ENCODE results near the gene CFDP1.

CFDP1 gene

GRCh38 chr16:75333721-75334163 lies 99.6 kb downstream of the CFDP1 start:
- H3K9me3 ChIP-seq (ENCODE audit: control insufficient read depth, insufficient read depth, low read depth, low read length), result no peaks in the 10 kb centered on the region
- H3K4me3 ChIP-seq (ENCODE audit: low read depth, low read length), result no peak overlapping the region
- no peaks in the 10 kb centered on the region for H3K27me3 ChIP-seq (ENCODE audit: control insufficient read depth, insufficient read depth, low read length)
- H3K36me3 ChIP-seq (ENCODE audit: control insufficient read depth, insufficient read depth, low read length), result no peaks in the 10 kb centered on the region
- H3K4me1 ChIP-seq (ENCODE audit: control insufficient read depth, insufficient read depth, low read length), result no peaks in the 10 kb centered on the region
- H3K27ac ChIP-seq (ENCODE audit: low read depth, low read length), result no peak overlapping the region
- H3K9ac ChIP-seq (ENCODE audit: low read length), result no peak overlapping the region

GRCh38 chr16:75329943-75330342 lies 103.4 kb downstream of the CFDP1 start:
- Histone ChIP-seq H3K27me3 (ENCODE audit: control insufficient read depth, insufficient read depth, low read length) (no peaks in the 10 kb centered on the region), H3K27ac (ENCODE audit: low read depth, low read length) (no peak overlapping the region), H3K9ac (ENCODE audit: low read length) (no peak overlapping the region), H3K4me3 (ENCODE audit: low read depth, low read length) (no peak overlapping the region), H3K4me1 (ENCODE audit: control insufficient read depth, insufficient read depth, low read length) (peaks cover 2% of the 10 kb centered on the region; the same call in 1 of the 2 replicates), H3K36me3 (ENCODE audit: control insufficient read depth, insufficient read depth, low read length) (no peaks in the 10 kb centered on the region), H3K9me3 (ENCODE audit: control insufficient read depth, insufficient read depth, low read depth, low read length) (no peaks in the 10 kb centered on the region)

- peaks cover 12% of the 10 kb centered on the region for H3K4me1 ChIP-seq (ENCODE audit: control insufficient read depth, insufficient read depth, low read length)
- H3K4me3 ChIP-seq (ENCODE audit: low read depth, low read length), result no peak overlapping the region
- H3K9ac ChIP-seq (ENCODE audit: low read length), result no peak overlapping the region
- H3K9me3 ChIP-seq (ENCODE audit: control insufficient read depth, insufficient read depth, low read depth, low read length), result no peaks in the 10 kb centered on the region
- H3K27ac ChIP-seq (ENCODE audit: low read depth, low read length), result 0 out of 2 replicates have a peak overlapping the region, but pooled peaks have one; percentile 5
- no peaks in the 10 kb centered on the region for H3K27me3 ChIP-seq (ENCODE audit: control insufficient read depth, insufficient read depth, low read length)
- no peaks in the 10 kb centered on the region; the same call in 1 of the 2 replicates for H3K36me3 ChIP-seq (ENCODE audit: control insufficient read depth, insufficient read depth, low read length)
These were observed 107.0 kb downstream of the CFDP1 start for GRCh38 chr16:75326333-75326732.

- no peaks in the 10 kb centered on the region for H3K27me3 ChIP-seq (ENCODE audit: control insufficient read depth, insufficient read depth, low read length)
- H3K27ac ChIP-seq (ENCODE audit: low read depth, low read length), result no peak overlapping the region
- H3K4me1 ChIP-seq (ENCODE audit: control insufficient read depth, insufficient read depth, low read length), result peaks cover 21% of the 10 kb centered on the region
- no peak overlapping the region for H3K9ac ChIP-seq (ENCODE audit: low read length)
- no peak overlapping the region for H3K4me3 ChIP-seq (ENCODE audit: low read depth, low read length)
- H3K36me3 ChIP-seq (ENCODE audit: control insufficient read depth, insufficient read depth, low read length), result no peaks in the 10 kb centered on the region; the same call in 1 of the 2 replicates
- no peaks in the 10 kb centered on the region for H3K9me3 ChIP-seq (ENCODE audit: control insufficient read depth, insufficient read depth, low read depth, low read length)
These were observed 109.4 kb downstream of the CFDP1 start for GRCh38 chr16:75323933-75324332.

GRCh38 chr16:75323198-75323597 lies 110.1 kb downstream of the CFDP1 start:
- Histone ChIP-seq H3K27ac (ENCODE audit: low read depth, low read length) (no peak overlapping the region), H3K27me3 (ENCODE audit: control insufficient read depth, insufficient read depth, low read length) (no peaks in the 10 kb centered on the region), H3K4me1 (ENCODE audit: control insufficient read depth, insufficient read depth, low read length) (peaks cover 21% of the 10 kb centered on the region), H3K36me3 (ENCODE audit: control insufficient read depth, insufficient read depth, low read length) (no peaks in the 10 kb centered on the region; the same call in 1 of the 2 replicates), H3K4me3 (ENCODE audit: low read depth, low read length) (no peak overlapping the region), H3K9ac (ENCODE audit: low read length) (no peak overlapping the region), H3K9me3 (ENCODE audit: control insufficient read depth, insufficient read depth, low read depth, low read length) (no peaks in the 10 kb centered on the region)

GRCh38 chr16:75322740-75323139 lies 110.6 kb downstream of the CFDP1 start:
- peaks cover 21% of the 10 kb centered on the region for H3K4me1 ChIP-seq (ENCODE audit: control insufficient read depth, insufficient read depth, low read length)
- H3K27me3 ChIP-seq (ENCODE audit: control insufficient read depth, insufficient read depth, low read length), result no peaks in the 10 kb centered on the region
- H3K4me3 ChIP-seq (ENCODE audit: low read depth, low read length), result no peak overlapping the region
- no peak overlapping the region for H3K27ac ChIP-seq (ENCODE audit: low read depth, low read length)
- no peak overlapping the region for H3K9ac ChIP-seq (ENCODE audit: low read length)
- no peaks in the 10 kb centered on the region; the same call in 1 of the 2 replicates for H3K36me3 ChIP-seq (ENCODE audit: control insufficient read depth, insufficient read depth, low read length)
- H3K9me3 ChIP-seq (ENCODE audit: control insufficient read depth, insufficient read depth, low read depth, low read length), result no peaks in the 10 kb centered on the region

GRCh38 chr16:75320435-75320834 lies 112.9 kb downstream of the CFDP1 start:
- H3K36me3 ChIP-seq (ENCODE audit: control insufficient read depth, insufficient read depth, low read length), result peaks cover 5% of the 10 kb centered on the region; the same call in 1 of the 2 replicates
- no peak overlapping the region for H3K9ac ChIP-seq (ENCODE audit: low read length)

GRCh38 chr16:75319513-75320411 lies 113.5 kb downstream of the CFDP1 start:
- Histone ChIP-seq H3K9me3 (ENCODE audit: control insufficient read depth, insufficient read depth, low read depth, low read length) (no peaks in the 10 kb centered on the region), H3K36me3 (ENCODE audit: control insufficient read depth, insufficient read depth, low read length) (peaks cover 5% of the 10 kb centered on the region; the same call in 1 of the 2 replicates), H3K9ac (ENCODE audit: low read length) (no peak overlapping the region), H3K27ac (ENCODE audit: low read depth, low read length) (no peak overlapping the region), H3K27me3 (ENCODE audit: control insufficient read depth, insufficient read depth, low read length) (no peaks in the 10 kb centered on the region), H3K4me1 (ENCODE audit: control insufficient read depth, insufficient read depth, low read length) (peaks cover 18% of the 10 kb centered on the region), H3K4me3 (ENCODE audit: low read depth, low read length) (no peak overlapping the region)

More at GRCh38 chr16:75320435-75320834, 112.9 kb downstream of the CFDP1 start:
- no peak overlapping the region for H3K4me3 ChIP-seq (ENCODE audit: low read depth, low read length)
- peaks cover 21% of the 10 kb centered on the region for H3K4me1 ChIP-seq (ENCODE audit: control insufficient read depth, insufficient read depth, low read length)
- no peak overlapping the region for H3K27ac ChIP-seq (ENCODE audit: low read depth, low read length)
- no peaks in the 10 kb centered on the region for H3K9me3 ChIP-seq (ENCODE audit: control insufficient read depth, insufficient read depth, low read depth, low read length)
- H3K27me3 ChIP-seq (ENCODE audit: control insufficient read depth, insufficient read depth, low read length), result no peaks in the 10 kb centered on the region

- H3K4me3 ChIP-seq (ENCODE audit: low read depth, low read length), result no peak overlapping the region
- peaks cover 13% of the 10 kb centered on the region for H3K4me1 ChIP-seq (ENCODE audit: control insufficient read depth, insufficient read depth, low read length)
- H3K9me3 ChIP-seq (ENCODE audit: control insufficient read depth, insufficient read depth, low read depth, low read length), result no peaks in the 10 kb centered on the region
- H3K27me3 ChIP-seq (ENCODE audit: control insufficient read depth, insufficient read depth, low read length), result no peaks in the 10 kb centered on the region
- H3K27ac ChIP-seq (ENCODE audit: low read depth, low read length), result no peak overlapping the region
- peaks cover 8% of the 10 kb centered on the region; the same call in 1 of the 2 replicates for H3K36me3 ChIP-seq (ENCODE audit: control insufficient read depth, insufficient read depth, low read length)
- no peak overlapping the region for H3K9ac ChIP-seq (ENCODE audit: low read length)
These were observed 114.6 kb downstream of the CFDP1 start for GRCh38 chr16:75318737-75319136.

GRCh38 chr16:75317532-75317931 lies 115.8 kb downstream of the CFDP1 start:
- Histone ChIP-seq H3K4me3 (ENCODE audit: low read depth, low read length) (no peak overlapping the region), H3K4me1 (ENCODE audit: control insufficient read depth, insufficient read depth, low read length) (peaks cover 9% of the 10 kb centered on the region; the same call in 1 of the 2 replicates), H3K27ac (ENCODE audit: low read depth, low read length) (no peak overlapping the region), H3K9me3 (ENCODE audit: control insufficient read depth, insufficient read depth, low read depth, low read length) (no peaks in the 10 kb centered on the region), H3K9ac (ENCODE audit: low read length) (no peak overlapping the region), H3K27me3 (ENCODE audit: control insufficient read depth, insufficient read depth, low read length) (no peaks in the 10 kb centered on the region), H3K36me3 (ENCODE audit: control insufficient read depth, insufficient read depth, low read length) (peaks cover 18% of the 10 kb centered on the region; the same call in 1 of the 2 replicates)

GRCh38 chr16:75317101-75317522 lies 116.2 kb downstream of the CFDP1 start:
- no peak overlapping the region for H3K4me3 ChIP-seq (ENCODE audit: low read depth, low read length)
- no peak overlapping the region for H3K27ac ChIP-seq (ENCODE audit: low read depth, low read length)
- H3K4me1 ChIP-seq (ENCODE audit: control insufficient read depth, insufficient read depth, low read length), result peaks cover 9% of the 10 kb centered on the region; the same call in 1 of the 2 replicates
- H3K9ac ChIP-seq (ENCODE audit: low read length), result no peak overlapping the region
- H3K27me3 ChIP-seq (ENCODE audit: control insufficient read depth, insufficient read depth, low read length), result no peaks in the 10 kb centered on the region
- H3K36me3 ChIP-seq (ENCODE audit: control insufficient read depth, insufficient read depth, low read length), result peaks cover 18% of the 10 kb centered on the region; the same call in 1 of the 2 replicates
- H3K9me3 ChIP-seq (ENCODE audit: control insufficient read depth, insufficient read depth, low read depth, low read length), result no peaks in the 10 kb centered on the region
